Measurements from ENCODE around the gene RSBN1L. TPM values are rescaled to one million over a fixed set of nuclear protein-coding genes. Genes with fewer than 3 reads are reported as not detected.

Gene RSBN1L
- polyA plus RNA-seq, 1 donor from 2014 or later = 24.7 TPM

GRCh38 chr7:77765481-77765880 lies 69.2 kb downstream of the RSBN1L start:
- Histone ChIP-seq H3K9me2 (ENCODE audit: insufficient read depth, low read length) (no peaks in the 10 kb centered on the region), H3F3A (ENCODE audit: insufficient read depth, low read length, poor library complexity, severe bottlenecking) (no peaks in the 10 kb centered on the region), H3K4me2 (ENCODE audit: low read length) (no peak overlapping the region), H3K4me3 (ENCODE audit: low read length) (no peak overlapping the region), H3K27ac (ENCODE audit: low read length) (no peak overlapping the region), H3K9ac (ENCODE audit: low read length) (no peak overlapping the region), H2AFZ (ENCODE audit: low read depth, low read length) (no peak overlapping the region), H3K27me3 (ENCODE audit: insufficient read depth, low read depth, low read length) (no peaks in the 10 kb centered on the region), H3K9me3 (ENCODE audit: low read length) (no peaks in the 10 kb centered on the region), H4K20me1 (ENCODE audit: insufficient read depth) (no peaks in the 10 kb centered on the region), H3K36me3 (ENCODE audit: insufficient read depth, low read length) (peaks cover 6% of the 10 kb centered on the region), H3K79me2 (replicated peaks; ENCODE audit: insufficient read depth, low read length) (peaks cover 15% of the 10 kb centered on the region)
- no peak for TF ChIP-seq EP300 (conservative IDR thresholded peaks at IDR 0.05; ENCODE audit: poor library complexity, severe bottlenecking)
- TF ChIP-seq TAF1 (IDR thresholded peaks at IDR 0.05; ENCODE audit: low read depth) = no peak
- no peak for TF ChIP-seq RAD21 (conservative IDR thresholded peaks at IDR 0.05)
- no peak for TF ChIP-seq REST (IDR thresholded peaks at IDR 0.05; ENCODE audit: borderline replicate concordance)
- no peak for TF ChIP-seq POLR2AphosphoS5 (IDR thresholded peaks at IDR 0.05)
- TF ChIP-seq SMC3 (conservative IDR thresholded peaks at IDR 0.05; ENCODE audit: poor library complexity) = no peak
- TF ChIP-seq EZH2 (IDR thresholded peaks at IDR 0.05; ENCODE audit: borderline replicate concordance, insufficient read depth, low read length, poor library complexity, severe bottlenecking) = no peak
- TF ChIP-seq MXI1 (conservative IDR thresholded peaks at IDR 0.05; ENCODE audit: poor library complexity, severe bottlenecking) = no peak
- TF ChIP-seq CTCF (IDR thresholded peaks at IDR 0.05; ENCODE audit: poor library complexity, severe bottlenecking) = no peak

GRCh38 chr7:77765906-77766800 lies 69.9 kb downstream of the RSBN1L start:
- H3K9ac ChIP-seq (ENCODE audit: low read length) = no peak overlapping the region
- H3K27me3 ChIP-seq (ENCODE audit: insufficient read depth, low read depth, low read length) = no peaks in the 10 kb centered on the region
- H3K9me2 ChIP-seq (ENCODE audit: insufficient read depth, low read length) = no peaks in the 10 kb centered on the region
- TF ChIP-seq EP300 (conservative IDR thresholded peaks at IDR 0.05; ENCODE audit: poor library complexity, severe bottlenecking) = no peak
- H3K4me3 ChIP-seq (ENCODE audit: low read length) = no peak overlapping the region
- H2AFZ ChIP-seq (ENCODE audit: low read depth, low read length) = no peak overlapping the region
- H3K36me3 ChIP-seq (ENCODE audit: insufficient read depth, low read length) = peaks cover 6% of the 10 kb centered on the region
- peaks cover 15% of the 10 kb centered on the region for H3K79me2 ChIP-seq (replicated peaks; ENCODE audit: insufficient read depth, low read length)
- H3K9me3 ChIP-seq (ENCODE audit: low read length) = no peaks in the 10 kb centered on the region
- no peaks in the 10 kb centered on the region for H3F3A ChIP-seq (ENCODE audit: insufficient read depth, low read length, poor library complexity, severe bottlenecking)
- H3K4me2 ChIP-seq (ENCODE audit: low read length) = no peak overlapping the region
- no peak overlapping the region for H3K27ac ChIP-seq (ENCODE audit: low read length)
- no peaks in the 10 kb centered on the region for H4K20me1 ChIP-seq (ENCODE audit: insufficient read depth)
